Esophagus muscularis mucosa (tissue), 3 donors: ENCODE data around the gene LAMA5.

Source experiments
- POLR2A ChIP-seq: fragments of 450-650 bp; IDR thresholded peaks from one replicate; pipeline ENCODE4 v1.6.1; 2017; ENCODE audit warnings: antibody characterized with exemption, moderate library complexity, mild to moderate bottlenecking, low read depth
- TF ChIP-seq, protein P1 (sequence below), 3 experiments: fragments of 200-600 bp in 2 of 3; fragments of 450-650 bp in 1 of 3; sonication (generic) in 2 of 3; IDR thresholded peaks; one replicate each; pipeline ENCODE4 v1.5.1; 2017 to 2019; ENCODE audit warnings: antibody characterized with exemption in 3 of 3, mild to moderate bottlenecking in 2 of 3, moderate library complexity in 1 of 3

DNA sequence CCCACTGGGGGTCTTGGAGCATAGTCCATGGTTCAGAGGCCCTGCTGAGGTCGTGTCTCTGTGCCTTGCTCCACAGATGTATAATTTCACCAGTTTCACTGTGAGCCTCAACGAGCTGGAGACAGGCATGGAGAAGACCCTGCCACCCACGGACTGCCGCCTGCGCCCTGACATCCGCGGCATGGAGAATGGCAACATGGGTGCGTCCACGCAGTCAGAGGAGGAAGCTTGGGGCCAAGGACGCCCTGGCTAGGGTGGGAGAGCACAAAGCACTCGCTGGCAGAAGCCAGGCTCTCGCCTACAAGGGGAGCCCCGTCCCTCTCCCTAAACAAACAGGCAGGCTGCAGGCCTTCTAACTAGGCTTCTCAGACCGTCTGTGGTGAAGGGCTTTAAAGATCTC, 78.0 kb downstream of the LAMA5 start:
- TF ChIP-seq, protein P1, sequence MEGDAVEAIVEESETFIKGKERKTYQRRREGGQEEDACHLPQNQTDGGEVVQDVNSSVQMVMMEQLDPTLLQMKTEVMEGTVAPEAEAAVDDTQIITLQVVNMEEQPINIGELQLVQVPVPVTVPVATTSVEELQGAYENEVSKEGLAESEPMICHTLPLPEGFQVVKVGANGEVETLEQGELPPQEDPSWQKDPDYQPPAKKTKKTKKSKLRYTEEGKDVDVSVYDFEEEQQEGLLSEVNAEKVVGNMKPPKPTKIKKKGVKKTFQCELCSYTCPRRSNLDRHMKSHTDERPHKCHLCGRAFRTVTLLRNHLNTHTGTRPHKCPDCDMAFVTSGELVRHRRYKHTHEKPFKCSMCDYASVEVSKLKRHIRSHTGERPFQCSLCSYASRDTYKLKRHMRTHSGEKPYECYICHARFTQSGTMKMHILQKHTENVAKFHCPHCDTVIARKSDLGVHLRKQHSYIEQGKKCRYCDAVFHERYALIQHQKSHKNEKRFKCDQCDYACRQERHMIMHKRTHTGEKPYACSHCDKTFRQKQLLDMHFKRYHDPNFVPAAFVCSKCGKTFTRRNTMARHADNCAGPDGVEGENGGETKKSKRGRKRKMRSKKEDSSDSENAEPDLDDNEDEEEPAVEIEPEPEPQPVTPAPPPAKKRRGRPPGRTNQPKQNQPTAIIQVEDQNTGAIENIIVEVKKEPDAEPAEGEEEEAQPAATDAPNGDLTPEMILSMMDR (IDR thresholded peaks at IDR 0.05): no peak
- no peak for TF ChIP-seq POLR2A
